ENCODE results near the gene TBRG4.

DNA sequence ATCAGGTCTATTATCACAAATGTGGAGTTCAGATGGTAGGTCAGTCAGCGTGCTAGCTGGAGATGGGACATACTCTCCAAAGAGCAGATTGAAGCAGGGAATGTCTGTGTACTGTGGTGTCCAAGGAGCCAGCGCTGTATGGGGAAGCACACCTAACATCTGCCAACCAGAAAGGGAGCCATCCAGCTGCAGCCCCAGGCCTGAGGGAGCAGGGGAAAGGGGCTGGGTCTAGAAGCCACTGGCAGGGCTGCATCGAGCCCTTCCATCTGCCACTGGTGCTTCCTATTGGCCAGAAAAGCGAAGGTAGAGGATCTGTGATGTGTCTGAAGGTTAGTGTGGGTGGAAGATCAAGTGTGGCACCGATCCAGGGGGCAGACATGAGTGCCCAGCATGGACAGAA lies 38.1 kb upstream of the TBRG4 start:
- TF ChIP-seq POLR2A (IDR thresholded peaks at IDR 0.05) = no peak
- no peak for TF ChIP-seq CTCF (IDR thresholded peaks at IDR 0.05)
- TF ChIP-seq POLR2AphosphoS5 (IDR thresholded peaks at IDR 0.05) = no peak
